Cardiac muscle cell (in vitro differentiated cells and primary cell): Measurements from ENCODE around the gene COL5A2. TPM values are rescaled to one million over a fixed set of nuclear protein-coding genes. Genes with fewer than 3 reads are reported as not detected.
A peak's percentile ranks its signal among the peaks of the same experiment; 100 is the strongest.

ENCODE experiments used
- DNase-seq, 2 donors: peaks; one replicate each; pipeline versions ENCODE4 v3.0.0 to v3.0.0-alpha.2; 2010 to 2017; ENCODE audit warnings: low read depth in 1 of 2, low spot score in 1 of 2
- H3K27ac ChIP-seq: fragments of 200-600 bp; sonication (generic); 2 replicates; pipeline ENCODE4 v1.5.1; 2016
- H3K27me3 ChIP-seq: fragments of 200-600 bp; sonication (generic); 2 replicates; pipeline ENCODE4 v1.6.0; 2016; ENCODE audit warnings: control low read depth
- H3K36me3 ChIP-seq: fragments of 200-600 bp; sonication (generic); 2 replicates; pipeline ENCODE4 v1.5.1; 2016; ENCODE audit warnings: control low read depth
- H3K4me1 ChIP-seq: fragments of 200-600 bp; sonication (generic); 2 replicates; pipeline ENCODE4 v1.8.1; 2017; ENCODE audit warnings: low read depth, mild to moderate bottlenecking, mixed run types
- H3K4me3 ChIP-seq: fragments of 200-600 bp; sonication (generic); 2 replicates; pipeline ENCODE4 v1.5.1; 2016; ENCODE audit warnings: mild to moderate bottlenecking
- H3K9me3 ChIP-seq: fragments of 200-600 bp; sonication (generic); 2 replicates; pipeline ENCODE4 v1.5.1; 2017; ENCODE audit warnings: low read depth, mild to moderate bottlenecking, control low read depth
- CTCF ChIP-seq: IDR thresholded peaks from 2 replicates; pipeline ENCODE4 v1.5.1; 2012; ENCODE audit warnings: low read depth, mild to moderate bottlenecking, low read length
- polyA plus RNA-seq: library from polyadenylated mRNA; unstranded; fragments of >200 nt; fragmentation: Nextera tagmentation; extraction: Ambion mirVana; gene quantifications from 2 replicates; pipeline ENCODE4 v1.2.1, GENCODE V29; 2016
- total RNA-seq: library from RNA; depleted of rRNA; stranded (reverse); fragments of >200 nt; gene quantifications from 2 replicates; pipeline ENCODE4 v1.2.3, GENCODE V29; 2016

COL5A2 gene
- total and polyA plus RNA-seq, 2 experiments from 2014 or later: 15.0 to 59.8 TPM

GRCh38 chr2:189086250-189086649, 93.3 kb downstream of the COL5A2 start:
- Histone ChIP-seq H3K36me3 (no peaks in the 10 kb centered on the region), H3K4me3 (no peak overlapping the region), H3K27ac (no peak overlapping the region), H3K9me3 (no peaks in the 10 kb centered on the region), H3K27me3 (no peaks in the 10 kb centered on the region), H3K4me1 (no peaks in the 10 kb centered on the region)
- no peak for DNase-seq
- TF ChIP-seq CTCF: no peak

DNA sequence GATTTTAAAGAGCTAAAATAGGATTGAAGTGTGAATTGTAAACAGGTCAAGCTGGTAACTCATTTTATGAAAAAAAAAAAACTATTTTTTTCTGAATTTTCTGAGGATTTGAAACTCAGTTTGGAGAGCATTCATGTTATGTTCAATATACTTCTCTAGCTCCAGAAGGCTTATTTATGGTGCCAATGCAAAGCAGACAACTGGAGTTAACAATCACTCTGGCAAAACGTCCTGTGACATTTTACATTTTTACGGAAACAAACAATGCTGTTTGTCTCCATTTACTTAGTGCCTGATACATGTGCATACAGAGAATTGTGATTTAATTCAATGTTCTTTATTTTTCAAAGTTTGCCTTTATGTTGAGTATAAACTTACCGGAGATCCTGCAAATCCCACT, 96.0 kb downstream of the COL5A2 start:
- H3K9me3 ChIP-seq: no peaks in the 10 kb centered on the region
- no peaks in the 10 kb centered on the region for H3K27me3 ChIP-seq
- H3K36me3 ChIP-seq: no peaks in the 10 kb centered on the region
- H3K4me1 ChIP-seq: no peaks in the 10 kb centered on the region
- no peak overlapping the region for H3K27ac ChIP-seq
- TF ChIP-seq CTCF: no peak
- no peak overlapping the region for H3K4me3 ChIP-seq
- no peak for DNase-seq

- no peak for DNase-seq
- Histone ChIP-seq H3K4me3 (no peak overlapping the region), H3K27ac (no peak overlapping the region), H3K9me3 (no peaks in the 10 kb centered on the region), H3K4me1 (no peaks in the 10 kb centered on the region), H3K27me3 (no peaks in the 10 kb centered on the region), H3K36me3 (no peaks in the 10 kb centered on the region)
- TF ChIP-seq CTCF: no peak
Measured at GRCh38 chr2:189083106-189083505, 96.5 kb downstream of the COL5A2 start.

GRCh38 chr2:189082376-189082975, 97.1 kb downstream of the COL5A2 start:
- Histone ChIP-seq H3K36me3 (no peaks in the 10 kb centered on the region), H3K4me3 (no peak overlapping the region), H3K27me3 (no peaks in the 10 kb centered on the region), H3K4me1 (no peaks in the 10 kb centered on the region), H3K27ac (no peak overlapping the region), H3K9me3 (no peaks in the 10 kb centered on the region)
- TF ChIP-seq CTCF: no peak
- no peak for DNase-seq

DNA sequence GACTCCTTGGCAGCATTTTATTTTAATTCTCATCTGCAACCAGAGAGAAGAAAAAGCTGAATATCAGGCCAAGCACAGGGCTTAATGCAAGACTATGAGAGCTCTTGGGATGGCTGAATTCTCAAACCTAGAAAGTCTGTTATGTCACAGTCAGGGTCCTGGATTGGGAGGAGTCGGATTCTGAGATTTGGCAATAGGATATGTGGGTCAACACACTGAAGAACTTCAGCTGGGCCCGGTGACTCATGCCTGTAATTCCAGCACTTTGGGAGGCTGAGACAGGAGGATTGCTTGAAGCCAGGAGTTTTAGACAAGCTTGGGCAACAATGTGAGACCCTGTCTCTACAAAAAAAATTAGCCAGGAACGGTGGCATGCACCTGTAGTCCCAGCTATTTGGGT, 103.0 kb downstream of the COL5A2 start:
- Histone ChIP-seq H3K4me1 (no peaks in the 10 kb centered on the region), H3K4me3 (no peak overlapping the region), H3K36me3 (no peaks in the 10 kb centered on the region), H3K27me3 (no peaks in the 10 kb centered on the region), H3K27ac (no peak overlapping the region), H3K9me3 (no peaks in the 10 kb centered on the region)
- no peak for TF ChIP-seq CTCF
- DNase-seq: peak in 1 of 2 donors; percentile 61
